22Rv1 (cell line): ENCODE results near the gene LIN7B.
A peak's percentile ranks its signal among the peaks of the same experiment; 100 is the strongest.

ENCODE experiments used
- H3K27ac ChIP-seq: fragments of 450-650 bp; 2 replicates; pipeline ENCODE4 v1.5.1; 2017
- ZFX ChIP-seq: fragments of 450-650 bp; IDR thresholded peaks from 2 replicates; pipeline ENCODE4 v1.6.1; 2017; ENCODE audit warnings: antibody characterized with exemption, borderline replicate concordance
- TF ChIP-seq, protein P1 (sequence below): fragments of 450-650 bp; IDR thresholded peaks from 2 replicates; pipeline ENCODE4 v1.5.1; 2017; ENCODE audit warnings: mild to moderate bottlenecking

LIN7B gene

DNA sequence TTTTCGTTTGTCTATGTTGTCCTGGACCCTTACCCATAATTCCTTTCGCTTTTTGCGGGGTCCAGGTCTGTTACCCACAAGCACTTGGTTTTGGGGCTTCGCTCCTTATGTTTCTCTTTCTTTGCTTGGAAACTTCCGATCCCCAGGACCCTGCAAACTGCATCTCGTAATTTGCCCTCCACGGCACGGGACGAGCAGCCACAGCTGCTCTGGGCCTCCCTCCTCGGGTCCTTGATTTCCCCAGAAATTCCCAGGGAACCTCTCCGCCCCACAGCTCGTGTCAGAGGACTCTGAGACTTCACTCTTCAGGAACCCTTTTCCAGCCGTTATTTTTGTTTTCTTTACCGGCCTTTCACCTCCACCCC is 28.3 kb upstream of the LIN7B start:
- peak overlapping the region; percentile 84 for H3K27ac ChIP-seq
- TF ChIP-seq, protein P1, sequence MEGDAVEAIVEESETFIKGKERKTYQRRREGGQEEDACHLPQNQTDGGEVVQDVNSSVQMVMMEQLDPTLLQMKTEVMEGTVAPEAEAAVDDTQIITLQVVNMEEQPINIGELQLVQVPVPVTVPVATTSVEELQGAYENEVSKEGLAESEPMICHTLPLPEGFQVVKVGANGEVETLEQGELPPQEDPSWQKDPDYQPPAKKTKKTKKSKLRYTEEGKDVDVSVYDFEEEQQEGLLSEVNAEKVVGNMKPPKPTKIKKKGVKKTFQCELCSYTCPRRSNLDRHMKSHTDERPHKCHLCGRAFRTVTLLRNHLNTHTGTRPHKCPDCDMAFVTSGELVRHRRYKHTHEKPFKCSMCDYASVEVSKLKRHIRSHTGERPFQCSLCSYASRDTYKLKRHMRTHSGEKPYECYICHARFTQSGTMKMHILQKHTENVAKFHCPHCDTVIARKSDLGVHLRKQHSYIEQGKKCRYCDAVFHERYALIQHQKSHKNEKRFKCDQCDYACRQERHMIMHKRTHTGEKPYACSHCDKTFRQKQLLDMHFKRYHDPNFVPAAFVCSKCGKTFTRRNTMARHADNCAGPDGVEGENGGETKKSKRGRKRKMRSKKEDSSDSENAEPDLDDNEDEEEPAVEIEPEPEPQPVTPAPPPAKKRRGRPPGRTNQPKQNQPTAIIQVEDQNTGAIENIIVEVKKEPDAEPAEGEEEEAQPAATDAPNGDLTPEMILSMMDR, result no peak
- no peak for TF ChIP-seq ZFX

DNA sequence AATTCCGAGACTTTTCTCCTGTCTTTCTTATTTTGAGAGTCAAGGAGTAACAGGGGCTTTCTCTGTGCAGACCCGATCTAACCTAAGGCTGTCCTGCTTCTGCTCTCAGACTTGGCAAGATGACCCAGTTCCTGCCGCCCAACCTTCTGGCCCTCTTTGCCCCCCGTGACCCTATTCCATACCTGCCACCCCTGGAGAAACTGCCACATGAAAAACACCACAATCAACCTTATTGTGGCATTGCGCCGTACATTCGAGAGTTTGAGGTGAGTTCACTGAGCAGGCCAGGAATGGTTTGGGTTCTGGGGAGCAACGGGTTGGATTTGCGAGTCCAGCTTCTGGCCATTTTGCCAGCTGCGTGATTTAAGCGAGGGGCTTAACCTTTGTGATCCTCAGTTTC is 27.9 kb upstream of the LIN7B start:
- TF ChIP-seq ZFX, result no peak
- TF ChIP-seq, protein P1, result no peak
- peak overlapping the region; percentile 84 for H3K27ac ChIP-seq

DNA sequence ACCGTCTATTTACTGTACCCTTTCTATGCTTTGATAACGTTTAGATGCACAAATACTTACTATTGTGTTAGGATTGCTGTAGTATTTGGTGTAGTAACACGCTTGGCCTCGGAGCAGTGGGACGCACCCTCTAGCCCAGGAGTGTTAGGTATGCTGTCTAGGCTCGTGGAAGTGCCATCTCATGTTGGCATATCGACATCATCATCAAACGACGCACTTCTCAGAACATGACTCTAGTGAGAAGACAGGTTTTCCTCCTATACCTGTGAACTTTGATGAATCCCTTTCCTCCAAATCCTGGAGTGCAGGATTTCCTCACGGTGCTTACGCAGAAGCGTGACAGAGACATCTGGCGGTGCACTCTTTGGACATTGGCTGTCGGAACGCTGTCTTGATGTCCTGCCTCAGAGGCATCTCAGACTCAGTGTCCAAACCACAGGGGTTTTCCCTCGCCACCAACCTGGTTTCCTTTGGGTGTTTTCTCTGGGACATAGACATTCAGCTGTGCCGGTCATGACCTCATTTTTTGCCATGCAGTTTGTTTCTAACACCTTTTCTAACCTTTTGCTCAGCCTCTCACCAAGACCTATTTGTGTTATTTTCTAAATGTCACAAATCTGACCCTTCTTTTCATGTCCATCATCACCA is 22.7 kb upstream of the LIN7B start:
- H3K27ac ChIP-seq, result no peak overlapping the region
- TF ChIP-seq, protein P1, result no peak
- no peak for TF ChIP-seq ZFX

DNA sequence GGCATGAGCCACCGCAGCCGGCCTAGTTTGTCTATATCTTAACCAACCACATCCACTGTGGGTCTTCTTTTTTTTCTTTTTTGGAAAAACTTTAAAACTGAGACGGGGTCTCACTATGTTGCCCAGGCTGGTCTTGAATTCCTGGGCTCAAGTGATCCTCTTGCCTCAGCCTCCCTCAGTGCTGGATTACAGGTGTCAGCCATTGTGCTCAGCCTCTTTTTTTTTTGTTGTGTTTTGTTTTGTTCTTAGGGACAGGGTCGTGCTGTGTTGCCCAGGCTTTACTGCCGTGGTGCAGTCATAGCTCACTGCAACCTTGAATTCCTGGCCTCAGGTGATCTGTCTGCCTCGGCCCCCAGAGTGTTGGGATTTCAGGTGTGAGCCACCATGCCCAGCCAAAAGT is 21.5 kb upstream of the LIN7B start:
- H3K27ac ChIP-seq, result no peak overlapping the region
- TF ChIP-seq, protein P1, result no peak
- no peak for TF ChIP-seq ZFX

DNA sequence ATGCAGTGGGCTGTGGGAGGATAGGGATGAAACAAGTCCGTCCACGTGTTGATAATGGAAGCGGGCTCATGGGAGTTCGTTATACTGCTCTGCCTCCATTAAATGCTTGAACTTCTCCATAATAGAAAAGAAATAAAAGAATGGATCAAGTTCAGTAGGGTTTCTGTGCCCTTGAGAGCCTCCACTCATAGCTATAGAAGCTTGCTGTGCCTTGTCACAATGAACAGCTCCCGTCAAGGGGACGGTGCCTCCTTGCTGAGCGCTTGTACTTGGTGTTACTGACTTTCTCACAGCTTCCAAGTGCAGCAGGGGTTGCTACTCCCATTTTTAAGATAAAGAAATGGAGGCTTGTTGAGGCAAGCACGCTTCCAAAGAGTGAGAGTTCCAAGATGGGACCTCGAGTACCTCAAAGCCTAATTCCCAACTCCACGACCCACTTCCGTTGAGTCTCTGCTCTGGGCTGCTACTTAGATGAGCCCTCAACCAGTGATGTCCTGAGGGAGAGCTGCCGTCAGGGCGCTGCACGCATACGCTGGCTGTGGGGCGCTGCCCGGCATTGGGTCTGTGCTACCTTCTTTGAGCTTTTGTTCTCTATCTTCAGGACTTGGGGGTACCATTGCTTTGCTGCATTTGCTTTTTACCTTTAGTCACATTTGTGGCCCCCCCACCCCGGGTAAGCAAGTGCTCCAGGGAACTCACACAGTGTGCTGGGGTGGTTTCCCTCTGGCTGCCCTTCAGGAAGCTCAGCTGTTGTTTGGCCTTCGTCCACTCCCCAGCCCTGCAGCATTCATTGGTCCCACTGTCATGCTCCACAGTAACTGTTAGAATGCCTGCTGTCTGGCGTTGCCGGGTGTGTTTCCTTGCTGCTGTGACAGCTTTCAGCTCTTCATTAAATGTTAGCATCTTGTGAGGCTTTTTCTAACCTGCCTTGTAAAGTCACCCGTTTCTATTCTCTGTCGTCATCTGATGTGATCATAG is 19.4 kb upstream of the LIN7B start:
- TF ChIP-seq, protein P1, result no peak
- no peak for TF ChIP-seq ZFX
- 0 out of 2 replicates have a peak overlapping the region, but pooled peaks have one; percentile 17 for H3K27ac ChIP-seq

DNA sequence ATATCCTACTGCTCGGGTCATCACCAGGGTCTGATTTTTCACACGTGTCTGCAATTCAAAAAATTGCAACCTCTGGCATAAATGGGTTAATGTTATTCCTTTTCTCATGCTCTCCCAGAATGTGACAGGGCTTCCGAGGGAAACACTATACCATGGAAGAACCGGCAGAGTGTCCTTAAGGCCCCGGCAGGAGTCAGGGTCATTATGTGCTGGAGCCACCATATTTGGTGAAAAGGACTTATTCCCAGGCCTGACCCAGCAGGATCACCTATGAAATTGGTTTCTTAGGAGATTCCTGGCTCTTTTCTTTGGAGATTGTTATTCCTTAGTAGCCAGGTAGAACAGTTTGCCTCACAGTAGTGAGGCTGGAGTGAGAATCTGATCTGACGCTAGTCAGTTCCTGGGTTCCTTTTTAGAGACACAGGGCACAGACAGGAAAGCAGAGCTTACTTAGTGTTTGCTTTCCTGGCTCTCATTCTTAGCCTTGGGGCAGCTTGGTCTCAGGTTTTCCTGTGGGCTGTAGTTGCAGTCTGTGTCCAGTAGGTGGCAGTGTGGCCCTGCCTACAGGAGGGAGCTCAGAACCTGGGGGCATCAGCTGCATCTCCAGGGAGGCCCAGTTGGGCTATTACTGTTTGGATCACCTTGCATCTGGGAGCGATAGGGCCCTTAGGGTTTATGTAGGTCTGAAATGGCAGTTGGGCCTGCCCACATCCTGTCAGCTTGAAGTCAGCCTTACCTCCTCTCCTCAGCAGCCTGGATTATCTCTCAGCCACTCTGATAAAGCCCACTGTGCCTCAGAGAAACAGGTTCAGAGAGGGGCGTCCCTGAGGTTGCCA is 16.5 kb upstream of the LIN7B start:
- peak overlapping the region; percentile 89 for H3K27ac ChIP-seq
- TF ChIP-seq, protein P1, result peak; percentile 98
- no peak for TF ChIP-seq ZFX
